Stomach (tissue), 9 donors: Measurements from ENCODE around the gene KIF13A. TPM values are rescaled to one million over a fixed set of nuclear protein-coding genes. Genes with fewer than 3 reads are reported as not detected.

Experiments
- DNase-seq, 2 donors: peaks; one replicate each; pipeline versions ENCODE4 v3.0.0 to v3.0.0-alpha.2; 2013 to 2019
- H3K27ac ChIP-seq, 5 donors: fragments of 200-600 bp in 4 of 5; sonication (generic) in 4 of 5; one replicate each; pipeline ENCODE4 v1.5.1; 2013 to 2019; ENCODE audit warnings: mild to moderate bottlenecking in 1 of 5, moderate library complexity in 1 of 5
- H3K27me3 ChIP-seq, 3 donors: fragments of 200-600 bp; sonication (generic); one replicate each; pipeline ENCODE4 v1.5.1; 2017 to 2019; ENCODE audit warnings: mixed run types in 1 of 3
- H3K36me3 ChIP-seq, 4 donors: fragments of 200-600 bp; sonication (generic); 1 replicate in 3 of 4; 2 replicates in 1 of 4; pipeline ENCODE4 v1.5.1; 2016 to 2019
- H3K4me1 ChIP-seq, 4 donors: fragments of 200-600 bp; sonication (generic); one replicate each; pipeline ENCODE4 v1.5.1; 2016 to 2019
- H3K4me3 ChIP-seq, 4 donors: fragments of 200-600 bp; sonication (generic) in 3 of 4; one replicate each; pipeline ENCODE4 v1.5.1; 2016 to 2019; ENCODE audit warnings: mild to moderate bottlenecking in 1 of 4
- H3K9me3 ChIP-seq, 4 donors: fragments of 200-600 bp; sonication (generic); one replicate each; pipeline ENCODE4 v1.5.1; 2016 to 2019
- EP300 ChIP-seq: sonication (generic); formaldehyde crosslinking; IDR thresholded peaks from one replicate; pipeline ENCODE4 v1.6.1; 2017; ENCODE audit warnings: antibody characterized with exemption
- POLR2A ChIP-seq, 4 donors: fragments of 450-650 bp; IDR thresholded peaks; one replicate each; pipeline ENCODE4 v1.6.1; 2016; ENCODE audit warnings: antibody characterized with exemption in 4 of 4, control low read depth in 2 of 4, mild to moderate bottlenecking in 1 of 4, moderate library complexity in 1 of 4
- POLR2AphosphoS5 ChIP-seq, 3 donors: sonication (generic); formaldehyde crosslinking; IDR thresholded peaks; one replicate each; pipeline ENCODE4 v1.6.1; 2016; ENCODE audit warnings: antibody characterized with exemption in 3 of 3
- WGBS, 5 donors: extraction: QIAGEN DNeasy Blood & Tissue Kit in 3 of 5; methylation state at CpG; one replicate each; pipeline versions ENCODE4 v1.1.5 to v1.1.7; 2013 to 2018; 5-methylcytosine and 5-hydroxymethylcytosine counted together
- intact Hi-C: fragments of 100-400 bp; cut with DNase I; formaldehyde crosslinking; loops from one replicate; pipeline ENCODE4 v1.15.1; 2023; ENCODE audit warnings: low total_unique reads
- polyA plus RNA-seq, 3 donors: library from polyadenylated mRNA; stranded (reverse); fragments of 200-250 nt; gene quantifications; one replicate each; pipeline ENCODE4 v1.2.3, GENCODE V29; 2013
- total RNA-seq, 5 donors: library from RNA; depleted of rRNA; stranded (reverse); fragments of >200 nt; gene quantifications; one replicate each; pipeline versions ENCODE4 v1.1.0 to v1.2.3, GENCODE V29; 2014 to 2016
- TF ChIP-seq, protein P1 (sequence below), 7 experiments: fragments of 450-650 bp in 4 of 7; fragments of 200-600 bp in 3 of 7; sonication (generic) in 3 of 7; IDR thresholded peaks; one replicate each; pipeline ENCODE4 v1.5.1; 2016 to 2019; ENCODE audit warnings: antibody characterized with exemption in 7 of 7, control low read depth in 2 of 7, mild to moderate bottlenecking in 1 of 7
- donor health status: healthy with polysubstance abuse.
- donor health status: Bipolar disorder and iron deficiency.
- donor health status: healthy.

Gene KIF13A
- total and polyA plus RNA-seq, 8 donors: 9.2 to 60.6 (median 23.6) TPM

DNA sequence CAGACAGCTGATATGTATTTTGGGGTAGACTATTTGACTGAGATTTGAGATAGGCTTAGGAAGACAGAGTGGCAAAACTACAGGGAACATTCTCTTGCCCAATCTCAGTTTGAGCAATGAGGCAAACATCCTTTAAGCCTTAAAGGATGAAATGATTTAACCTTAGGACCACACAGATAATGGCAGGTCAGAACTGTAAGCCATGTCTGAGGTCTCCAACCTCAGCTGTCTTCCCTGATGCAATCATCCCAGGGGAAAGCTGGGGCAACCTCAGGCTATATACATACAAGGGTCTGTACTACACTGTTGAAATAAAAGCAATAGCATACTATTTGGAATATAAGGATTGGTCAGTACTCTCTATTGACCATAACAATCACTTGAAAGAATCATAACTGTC, 196.9 kb downstream of the KIF13A start:
- H3K27me3 ChIP-seq: no peaks in the 10 kb centered on the region
- no peak overlapping the region for H3K4me3 ChIP-seq
- TF ChIP-seq, protein P1, sequence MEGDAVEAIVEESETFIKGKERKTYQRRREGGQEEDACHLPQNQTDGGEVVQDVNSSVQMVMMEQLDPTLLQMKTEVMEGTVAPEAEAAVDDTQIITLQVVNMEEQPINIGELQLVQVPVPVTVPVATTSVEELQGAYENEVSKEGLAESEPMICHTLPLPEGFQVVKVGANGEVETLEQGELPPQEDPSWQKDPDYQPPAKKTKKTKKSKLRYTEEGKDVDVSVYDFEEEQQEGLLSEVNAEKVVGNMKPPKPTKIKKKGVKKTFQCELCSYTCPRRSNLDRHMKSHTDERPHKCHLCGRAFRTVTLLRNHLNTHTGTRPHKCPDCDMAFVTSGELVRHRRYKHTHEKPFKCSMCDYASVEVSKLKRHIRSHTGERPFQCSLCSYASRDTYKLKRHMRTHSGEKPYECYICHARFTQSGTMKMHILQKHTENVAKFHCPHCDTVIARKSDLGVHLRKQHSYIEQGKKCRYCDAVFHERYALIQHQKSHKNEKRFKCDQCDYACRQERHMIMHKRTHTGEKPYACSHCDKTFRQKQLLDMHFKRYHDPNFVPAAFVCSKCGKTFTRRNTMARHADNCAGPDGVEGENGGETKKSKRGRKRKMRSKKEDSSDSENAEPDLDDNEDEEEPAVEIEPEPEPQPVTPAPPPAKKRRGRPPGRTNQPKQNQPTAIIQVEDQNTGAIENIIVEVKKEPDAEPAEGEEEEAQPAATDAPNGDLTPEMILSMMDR (IDR thresholded peaks at IDR 0.05): no peak
- no peak for DNase-seq
- no peaks in the 10 kb centered on the region for H3K9me3 ChIP-seq
- H3K27ac ChIP-seq: no peak overlapping the region
- intact Hi-C loops: no loop called here
- H3K4me1 ChIP-seq: no peaks in the 10 kb centered on the region
- H3K36me3 ChIP-seq: peaks cover 17 to 94% (median 90%) of the 10 kb centered on the region in 4 donors

DNA sequence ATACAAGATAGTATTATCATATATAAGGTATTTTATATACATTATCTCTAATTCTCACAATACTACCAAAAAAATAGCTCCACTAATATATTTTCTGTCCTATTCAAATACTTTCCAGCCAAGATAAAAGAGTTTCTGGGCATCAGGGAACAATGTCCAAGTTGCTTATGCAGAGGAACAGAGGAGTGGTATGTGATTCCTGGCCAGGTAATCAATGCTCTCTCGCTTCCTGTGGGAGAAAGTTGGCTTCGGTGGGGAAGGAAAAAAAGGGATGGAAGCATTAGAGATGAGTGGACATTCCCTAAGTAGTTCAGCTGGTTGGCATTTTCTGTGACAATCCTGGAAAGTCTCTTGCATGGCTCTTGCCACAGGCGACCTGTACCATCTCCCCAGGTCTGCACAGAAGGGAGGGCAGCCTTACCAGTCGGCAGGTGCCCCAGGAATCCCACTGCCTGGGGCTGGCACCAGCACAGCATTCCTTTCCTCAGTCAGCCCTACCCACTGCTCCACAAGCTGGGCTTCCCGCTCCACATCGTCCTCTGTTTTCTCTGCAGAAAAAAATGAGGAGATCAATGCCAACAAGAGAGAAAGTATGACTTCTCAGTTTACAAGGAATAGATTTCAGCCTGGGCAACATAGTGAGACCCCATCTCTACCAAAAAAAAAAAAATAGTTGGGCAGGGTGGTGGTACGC, 202.2 kb downstream of the KIF13A start:
- Histone ChIP-seq H3K27ac (no peak overlapping the region), H3K27me3 (no peaks in the 10 kb centered on the region), H3K9me3 (no peaks in the 10 kb centered on the region), H3K4me1 (no peaks in the 10 kb centered on the region), H3K36me3 (peaks cover 28 to 100% (median 97%) of the 10 kb centered on the region in 4 donors), H3K4me3 (no peak overlapping the region)
- WGBS, 5 donors: 87 to 96% (median 89%) methylated on average over 7 of the region's 7 CpGs
- DNase-seq: no peak
- intact Hi-C loops: no loop called here
- TF ChIP-seq POLR2AphosphoS5 (IDR thresholded peaks at IDR 0.05) (no peak), POLR2A (IDR thresholded peaks at IDR 0.05) (no peak), EP300 (no peak)
- TF ChIP-seq, protein P1 (IDR thresholded peaks at IDR 0.05): no peak

DNA sequence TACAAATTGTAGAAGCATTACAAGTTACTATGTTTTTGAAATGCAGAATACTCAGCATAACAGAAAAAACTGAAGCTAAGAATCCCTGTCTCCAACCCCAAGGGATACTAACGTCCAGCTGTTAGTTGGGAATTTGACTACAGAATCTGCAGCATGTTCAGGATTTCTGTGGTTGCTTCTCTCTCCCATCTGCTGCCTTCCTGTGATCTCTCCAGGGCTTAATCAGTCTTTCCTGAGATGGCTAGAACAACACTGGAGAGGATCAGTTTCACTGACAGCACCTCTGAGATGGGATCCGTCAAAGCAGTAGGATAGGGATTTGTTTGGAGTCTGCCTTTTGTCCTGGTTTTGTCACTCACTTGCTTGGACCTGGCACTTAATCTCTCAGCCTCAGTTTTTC, 207.4 kb downstream of the KIF13A start:
- Histone ChIP-seq H3K4me3 (no peak overlapping the region), H3K27me3 (no peaks in the 10 kb centered on the region), H3K9me3 (no peaks in the 10 kb centered on the region), H3K4me1 (no peaks in the 10 kb centered on the region), H3K36me3 (peaks cover 49 to 100% (median 98%) of the 10 kb centered on the region in 4 donors), H3K27ac (no peak overlapping the region)
- 80 to 95% (median 93%) methylated on average over 2 of the region's 2 CpGs for WGBS, 5 donors
- DNase-seq: no peak
- TF ChIP-seq EP300 (no peak), POLR2A (IDR thresholded peaks at IDR 0.05) (no peak), POLR2AphosphoS5 (IDR thresholded peaks at IDR 0.05) (no peak)
- TF ChIP-seq, protein P1 (IDR thresholded peaks at IDR 0.05): no peak
- intact Hi-C loops: no loop called here

DNA sequence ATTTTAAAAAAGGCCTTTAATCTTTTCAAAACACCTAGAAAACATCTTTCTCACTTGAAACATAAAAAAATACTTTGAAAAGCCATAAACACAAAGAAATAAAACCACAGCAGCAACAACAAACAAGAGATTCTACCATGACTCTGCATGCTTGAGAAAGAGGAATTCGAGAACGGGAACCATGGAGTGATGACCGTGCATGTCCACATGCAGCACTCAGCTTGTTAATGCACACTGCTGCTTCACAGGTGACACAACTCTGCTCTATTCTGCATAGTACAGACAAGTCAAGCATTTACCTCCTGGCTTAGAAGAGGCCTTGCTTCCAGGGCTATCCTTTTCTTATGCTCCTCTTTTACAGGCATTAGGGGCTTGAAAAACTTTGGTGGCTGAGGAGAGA, 215.8 kb downstream of the KIF13A start:
- Histone ChIP-seq H3K27ac (no peak overlapping the region), H3K4me3 (no peak overlapping the region), H3K27me3 (no peaks in the 10 kb centered on the region), H3K36me3 (peaks cover 20 to 95% (median 85%) of the 10 kb centered on the region in 4 donors), H3K9me3 (no peaks in the 10 kb centered on the region), H3K4me1 (no peaks in the 10 kb centered on the region)
- WGBS, 5 donors: 79 to 98% (median 90%) methylated on average over 3 of the region's 3 CpGs
- TF ChIP-seq, protein P1 (IDR thresholded peaks at IDR 0.05): no peak
- TF ChIP-seq EP300 (no peak), POLR2A (IDR thresholded peaks at IDR 0.05) (no peak), POLR2AphosphoS5 (IDR thresholded peaks at IDR 0.05) (no peak)
- intact Hi-C loops: no loop called here
- DNase-seq: no peak
